ENCODE measurements around the gene PRAC1.

Gene PRAC1

DNA sequence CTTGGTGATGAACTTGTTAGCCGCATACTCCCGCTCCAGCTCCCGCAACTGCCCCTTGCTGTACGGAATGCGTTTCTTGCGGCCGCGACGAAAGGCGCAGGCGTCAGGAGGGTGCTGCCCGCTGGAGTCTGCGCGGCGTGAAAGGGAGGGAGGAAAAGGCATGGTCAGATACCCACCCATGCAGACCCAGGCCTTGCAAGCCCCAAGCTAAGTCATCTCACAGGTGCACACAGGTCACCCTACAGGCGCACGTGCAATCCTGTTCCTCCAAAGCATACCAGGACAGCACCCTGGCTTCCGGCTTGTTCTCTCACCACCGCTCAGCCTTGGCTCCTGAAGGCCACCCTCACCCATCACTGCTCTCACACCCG is 4.6 kb upstream of the PRAC1 start:
- Histone ChIP-seq H4K20me1 (ENCODE audit: insufficient read depth) (no peaks in the 10 kb centered on the region; the same call in 1 of the 2 replicates), H2AFZ (ENCODE audit: low read depth) (no peak overlapping the region), H3K36me3 (ENCODE audit: insufficient read depth) (no peaks in the 10 kb centered on the region), H3K27ac (no peak overlapping the region), H3K4me1 (ENCODE audit: low read depth, poor library complexity, severe bottlenecking) (peaks cover 6% of the 10 kb centered on the region), H3K4me2 (no peak overlapping the region), H3K4me3 (IDR thresholded peaks at IDR 0.05; ENCODE audit: insufficient read depth, low read depth, low read length) (no peak overlapping the region), H3K27me3 (ENCODE audit: insufficient read depth, low read depth) (peaks cover 8% of the 10 kb centered on the region; the same call in 1 of the 2 replicates), H3K79me2 (ENCODE audit: insufficient read depth, low read depth) (no peaks in the 10 kb centered on the region), H3K9ac (no peak overlapping the region)
- TF ChIP-seq, protein P1, sequence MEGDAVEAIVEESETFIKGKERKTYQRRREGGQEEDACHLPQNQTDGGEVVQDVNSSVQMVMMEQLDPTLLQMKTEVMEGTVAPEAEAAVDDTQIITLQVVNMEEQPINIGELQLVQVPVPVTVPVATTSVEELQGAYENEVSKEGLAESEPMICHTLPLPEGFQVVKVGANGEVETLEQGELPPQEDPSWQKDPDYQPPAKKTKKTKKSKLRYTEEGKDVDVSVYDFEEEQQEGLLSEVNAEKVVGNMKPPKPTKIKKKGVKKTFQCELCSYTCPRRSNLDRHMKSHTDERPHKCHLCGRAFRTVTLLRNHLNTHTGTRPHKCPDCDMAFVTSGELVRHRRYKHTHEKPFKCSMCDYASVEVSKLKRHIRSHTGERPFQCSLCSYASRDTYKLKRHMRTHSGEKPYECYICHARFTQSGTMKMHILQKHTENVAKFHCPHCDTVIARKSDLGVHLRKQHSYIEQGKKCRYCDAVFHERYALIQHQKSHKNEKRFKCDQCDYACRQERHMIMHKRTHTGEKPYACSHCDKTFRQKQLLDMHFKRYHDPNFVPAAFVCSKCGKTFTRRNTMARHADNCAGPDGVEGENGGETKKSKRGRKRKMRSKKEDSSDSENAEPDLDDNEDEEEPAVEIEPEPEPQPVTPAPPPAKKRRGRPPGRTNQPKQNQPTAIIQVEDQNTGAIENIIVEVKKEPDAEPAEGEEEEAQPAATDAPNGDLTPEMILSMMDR (conservative IDR thresholded peaks at IDR 0.05; ENCODE audit: low read depth, low read length): no peak

DNA sequence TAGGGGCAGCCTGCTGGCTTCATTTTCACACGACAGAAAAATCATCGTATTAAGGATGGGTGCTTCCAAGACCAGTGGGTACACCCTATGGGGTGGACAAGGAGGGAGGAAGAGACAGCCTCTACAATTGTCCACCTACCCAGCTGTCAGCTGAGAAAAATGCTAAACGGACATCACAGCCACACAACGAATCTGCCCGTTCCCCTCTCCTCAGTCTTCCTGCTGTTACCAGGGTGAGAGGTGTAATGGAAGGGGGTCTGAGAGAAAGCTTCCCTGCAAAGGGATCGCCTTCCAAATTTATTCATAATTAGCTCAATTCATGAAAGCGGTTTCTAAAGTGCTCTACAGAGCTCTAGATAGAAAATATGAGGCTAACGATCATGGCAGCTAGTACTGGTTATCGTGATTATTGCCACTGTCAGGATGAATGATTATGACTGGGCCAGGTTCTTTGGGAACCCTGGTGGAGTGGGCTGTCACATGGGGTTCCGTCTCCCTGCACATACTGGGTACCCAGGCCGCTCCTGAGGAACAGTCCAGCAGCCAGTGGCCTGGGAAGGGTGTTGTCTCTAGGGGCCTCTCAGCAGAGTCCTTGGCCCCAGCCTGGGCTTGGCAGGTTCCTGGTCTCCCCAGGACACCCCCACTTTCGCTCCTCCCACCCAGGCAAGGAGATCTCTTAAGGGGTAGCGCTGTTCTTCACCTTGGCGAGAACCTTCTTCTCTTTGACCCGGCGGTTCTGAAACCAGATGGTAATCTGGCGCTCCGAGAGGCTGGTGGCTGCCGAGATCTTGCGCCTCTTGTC is 4.0 kb upstream of the PRAC1 start:
- Histone ChIP-seq H3K4me1 (ENCODE audit: low read depth, poor library complexity, severe bottlenecking) (peaks cover 11% of the 10 kb centered on the region), H3K4me2 (no peak overlapping the region), H3K36me3 (ENCODE audit: insufficient read depth) (no peaks in the 10 kb centered on the region), H2AFZ (ENCODE audit: low read depth) (no peak overlapping the region), H3K27me3 (ENCODE audit: insufficient read depth, low read depth) (peaks cover 8% of the 10 kb centered on the region; the same call in 1 of the 2 replicates), H3K4me3 (IDR thresholded peaks at IDR 0.05; ENCODE audit: insufficient read depth, low read depth, low read length) (no peak overlapping the region), H3K27ac (no peak overlapping the region), H4K20me1 (ENCODE audit: insufficient read depth) (no peaks in the 10 kb centered on the region; the same call in 1 of the 2 replicates), H3K9ac (no peak overlapping the region), H3K79me2 (ENCODE audit: insufficient read depth, low read depth) (no peaks in the 10 kb centered on the region)
- TF ChIP-seq, protein P1 (conservative IDR thresholded peaks at IDR 0.05; ENCODE audit: low read depth, low read length): no peak

DNA sequence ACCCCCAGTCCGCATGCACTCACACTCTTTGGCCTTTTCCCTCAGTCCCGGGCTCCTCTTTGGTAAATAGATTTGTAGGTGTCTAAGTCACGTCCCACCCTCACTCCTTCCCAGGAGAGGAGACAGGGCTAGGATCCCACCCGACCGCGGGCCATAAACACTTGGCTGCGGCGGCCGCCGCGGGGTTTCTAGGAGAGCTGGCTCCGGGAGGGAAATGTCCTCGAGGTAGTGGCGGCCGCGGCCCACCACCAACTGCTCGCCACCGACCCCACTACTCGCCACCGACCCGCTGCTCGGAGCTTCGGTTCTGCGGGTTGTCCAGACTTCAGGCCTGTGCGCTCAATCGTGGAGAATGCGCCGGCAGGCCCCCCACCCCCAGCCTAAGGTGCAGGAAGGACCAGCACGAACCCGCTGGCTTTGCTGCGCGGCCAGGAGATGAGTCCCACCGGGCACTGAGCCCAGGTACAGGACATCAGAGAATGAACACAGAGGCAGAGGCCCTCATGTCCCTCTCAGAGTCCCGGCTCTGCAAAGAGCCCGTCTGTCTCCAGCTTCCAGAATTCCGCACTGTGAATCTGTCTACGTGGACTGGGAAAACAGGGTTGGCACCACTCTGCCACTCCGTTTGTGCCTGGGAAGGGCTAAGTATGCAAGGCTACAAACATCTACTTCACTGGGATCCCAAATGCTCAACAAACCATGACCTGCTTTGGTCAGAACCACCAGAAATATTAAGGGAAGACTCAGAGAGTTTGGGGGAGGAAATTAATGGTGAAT is 3.2 kb upstream of the PRAC1 start:
- Histone ChIP-seq H4K20me1 (ENCODE audit: insufficient read depth) (no peaks in the 10 kb centered on the region; the same call in 1 of the 2 replicates), H3K4me2 (no peak overlapping the region), H2AFZ (ENCODE audit: low read depth) (0 out of 2 replicates have a peak overlapping the region, but pooled peaks have one; percentile 19), H3K4me1 (ENCODE audit: low read depth, poor library complexity, severe bottlenecking) (peaks cover 20% of the 10 kb centered on the region), H3K27me3 (ENCODE audit: insufficient read depth, low read depth) (peaks cover 8% of the 10 kb centered on the region; the same call in 1 of the 2 replicates), H3K9ac (no peak overlapping the region), H3K27ac (no peak overlapping the region), H3K79me2 (ENCODE audit: insufficient read depth, low read depth) (no peaks in the 10 kb centered on the region), H3K4me3 (IDR thresholded peaks at IDR 0.05; ENCODE audit: insufficient read depth, low read depth, low read length) (no peak overlapping the region), H3K36me3 (ENCODE audit: insufficient read depth) (no peaks in the 10 kb centered on the region)
- TF ChIP-seq, protein P1 (conservative IDR thresholded peaks at IDR 0.05; ENCODE audit: low read depth, low read length): no peak

DNA sequence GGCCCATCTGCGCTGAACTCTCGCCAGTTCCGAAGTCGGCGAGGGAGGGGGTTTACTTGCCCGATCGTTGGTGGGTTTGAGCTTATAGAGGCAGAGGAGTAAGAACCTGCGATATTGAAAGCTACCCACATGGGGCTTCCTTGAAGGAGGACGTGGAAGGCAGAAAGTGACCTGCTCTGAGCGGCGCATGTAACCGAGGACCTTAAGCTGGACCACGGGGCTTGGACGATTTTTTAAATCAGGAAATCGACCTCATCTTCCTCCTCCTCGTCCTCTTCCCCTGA is 2.6 kb upstream of the PRAC1 start:
- no peak overlapping the region for H3K4me2 ChIP-seq
- peak overlapping the region; percentile 19; the same call in 1 of the 2 replicates for H2AFZ ChIP-seq (ENCODE audit: low read depth)

More for the DNA sequence above, 2.6 kb upstream of the PRAC1 start:
- H3K4me1 ChIP-seq (ENCODE audit: low read depth, poor library complexity, severe bottlenecking): peaks cover 25% of the 10 kb centered on the region
- H3K36me3 ChIP-seq (ENCODE audit: insufficient read depth): no peaks in the 10 kb centered on the region
- no peak overlapping the region for H3K9ac ChIP-seq
- peaks cover 8% of the 10 kb centered on the region; the same call in 1 of the 2 replicates for H3K27me3 ChIP-seq (ENCODE audit: insufficient read depth, low read depth)
- H3K79me2 ChIP-seq (ENCODE audit: insufficient read depth, low read depth): no peaks in the 10 kb centered on the region
- TF ChIP-seq, protein P1 (conservative IDR thresholded peaks at IDR 0.05; ENCODE audit: low read depth, low read length): no peak
- no peak overlapping the region for H3K4me3 ChIP-seq (IDR thresholded peaks at IDR 0.05; ENCODE audit: insufficient read depth, low read depth, low read length)
- no peak overlapping the region for H3K27ac ChIP-seq
- no peaks in the 10 kb centered on the region; the same call in 1 of the 2 replicates for H4K20me1 ChIP-seq (ENCODE audit: insufficient read depth)
